Heart left ventricle (tissue), 13 donors: Measurements from ENCODE around the gene DPEP1.
"Not testable (repeated sequence)": the region's sequence is repeated elsewhere in the genome, so short reads cannot be mapped to it uniquely, and the experiment has no call there.

ENCODE experiments used
- POLR2A ChIP-seq, 2 donors: fragments of 450-650 bp; IDR thresholded peaks; one replicate each; pipeline ENCODE4 v1.6.1; 2017; ENCODE audit warnings: antibody characterized with exemption in 2 of 2, mild to moderate bottlenecking in 2 of 2, moderate library complexity in 2 of 2
- TF ChIP-seq, protein P1 (sequence below), 12 donors: fragments of 200-600 bp; sonication (generic) in 4 of 12; IDR thresholded peaks; one replicate each; pipeline versions ENCODE4 v1.5.0 to v1.8.0; 2018 to 2022; ENCODE audit warnings: antibody characterized with exemption in 12 of 12, mild to moderate bottlenecking in 5 of 12
- donor health status: ischemic (EF 13 %, LVEDD 7.1; RV severe dilation, severe dysfunction).
- donor health status: DM: no; HTN: yes; CAD: no.
- donor health status: DM: no; HTN: no; CAD: no.
- donor health status: ischemic (EF 25% LVEDD 6.9; RV normal size, moderate dysfunction).
- donor health status: ischemic (EF 25% LVEDD 5.7; RV mildly dilated, moderate dysfunction).
- donor health status: ischemic (EF 35%, LVEDD 5.7; RV mildly dilated, moderate dysfunction).
- donor health status: nonischemic (EF 11% LVEDD 7.7; RV severe dilation, severe dysfunction).
- donor health status: DM: yes; HTN: yes; CAD: no.
- donor health status: PGD.
- donor health status: ischemic (EF 29% LVEDD 5.4; RV normal size, mild dysfunction).
- donor health status: nonischemic (EF 23%, LVEDD 6.1; RV moderate dilation, normal function).

DNA sequence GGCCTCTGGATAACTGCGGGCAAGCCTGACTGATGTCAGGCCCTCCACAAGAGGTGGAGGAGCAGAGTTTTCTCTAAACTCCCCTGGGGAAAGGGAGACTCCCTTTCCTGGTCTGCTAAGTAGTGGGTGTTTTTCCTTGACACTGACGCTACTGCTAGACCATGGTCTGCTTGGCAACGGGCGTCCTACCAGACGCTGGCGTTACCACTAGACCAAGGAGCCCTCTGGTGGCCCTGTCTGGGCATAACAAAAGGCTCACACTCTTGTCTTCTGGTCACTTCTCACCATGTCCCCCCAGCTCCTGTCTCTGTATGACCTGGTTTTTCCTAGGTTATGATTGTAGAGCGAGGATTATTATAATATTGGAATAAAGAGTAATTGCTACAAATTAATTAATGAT lies 53.6 kb downstream of the DPEP1 start:
- TF ChIP-seq, protein P1, sequence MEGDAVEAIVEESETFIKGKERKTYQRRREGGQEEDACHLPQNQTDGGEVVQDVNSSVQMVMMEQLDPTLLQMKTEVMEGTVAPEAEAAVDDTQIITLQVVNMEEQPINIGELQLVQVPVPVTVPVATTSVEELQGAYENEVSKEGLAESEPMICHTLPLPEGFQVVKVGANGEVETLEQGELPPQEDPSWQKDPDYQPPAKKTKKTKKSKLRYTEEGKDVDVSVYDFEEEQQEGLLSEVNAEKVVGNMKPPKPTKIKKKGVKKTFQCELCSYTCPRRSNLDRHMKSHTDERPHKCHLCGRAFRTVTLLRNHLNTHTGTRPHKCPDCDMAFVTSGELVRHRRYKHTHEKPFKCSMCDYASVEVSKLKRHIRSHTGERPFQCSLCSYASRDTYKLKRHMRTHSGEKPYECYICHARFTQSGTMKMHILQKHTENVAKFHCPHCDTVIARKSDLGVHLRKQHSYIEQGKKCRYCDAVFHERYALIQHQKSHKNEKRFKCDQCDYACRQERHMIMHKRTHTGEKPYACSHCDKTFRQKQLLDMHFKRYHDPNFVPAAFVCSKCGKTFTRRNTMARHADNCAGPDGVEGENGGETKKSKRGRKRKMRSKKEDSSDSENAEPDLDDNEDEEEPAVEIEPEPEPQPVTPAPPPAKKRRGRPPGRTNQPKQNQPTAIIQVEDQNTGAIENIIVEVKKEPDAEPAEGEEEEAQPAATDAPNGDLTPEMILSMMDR (IDR thresholded peaks at IDR 0.05): peak in 7 of 12 donors; percentile 6 to 29 (median 23)
- not testable (repeated sequence) for TF ChIP-seq POLR2A (IDR thresholded peaks at IDR 0.05)
